IPS-18c (cell line): ENCODE data around the gene RPL3.
"Not testable (repeated sequence)": the region's sequence is repeated elsewhere in the genome, so short reads cannot be mapped to it uniquely, and the experiment has no call there.

Source experiments
- H3K4me3 ChIP-seq: 2 replicates; pipeline ENCODE4 v1.7.0; 2013; ENCODE audit warnings: low read depth, mild to moderate bottlenecking, low read length, moderate library complexity; ENCODE audit not compliant: insufficient read depth
- H3K9me3 ChIP-seq: one replicate; pipeline ENCODE4 v1.6.1; 2013; ENCODE audit warnings: mild to moderate bottlenecking, low read length, moderate library complexity; ENCODE audit not compliant: control insufficient read depth, insufficient read depth

RPL3 gene

DNA sequence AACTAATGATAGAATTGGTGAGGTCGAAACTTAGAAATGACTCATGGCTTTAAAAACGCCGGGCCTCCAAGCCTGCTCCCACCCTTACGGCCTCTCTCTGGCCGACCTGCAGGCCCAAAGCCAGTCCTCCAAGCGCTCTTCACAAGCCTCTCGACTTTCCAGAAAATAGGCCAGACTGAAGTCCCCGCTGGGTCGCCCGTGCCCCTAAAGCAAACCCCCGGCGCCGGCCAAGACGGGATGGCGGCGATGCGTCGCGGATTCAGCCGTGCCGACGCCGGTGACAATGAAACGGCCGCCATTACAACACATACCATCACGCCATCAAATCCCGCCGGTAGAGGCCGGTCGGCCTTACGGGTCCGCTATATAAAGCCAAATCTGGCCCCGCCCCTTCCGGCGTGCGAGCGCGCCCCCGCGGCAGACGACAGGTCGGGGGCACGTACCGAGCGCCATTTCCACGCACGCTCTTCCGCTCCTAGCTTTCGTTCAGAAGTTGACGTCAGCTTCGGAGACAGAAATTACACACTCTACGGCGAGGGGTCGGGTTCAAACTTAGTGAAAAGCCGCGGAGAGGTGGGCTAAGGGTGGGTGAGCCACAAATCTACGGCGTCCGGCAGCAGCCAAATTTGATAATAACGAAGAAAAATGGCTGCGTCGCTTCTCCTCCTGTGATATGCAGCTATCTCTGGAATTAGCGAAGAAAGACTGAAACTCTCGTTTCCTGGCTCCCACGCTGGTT, at the start of gene RPL3:
Gene RPL3 (minus strand): TSS at position 340 of the 739 bp plus-strand sequence. CDS start 26 bp downstream, at position 314.
- Histone ChIP-seq H3K4me3 (peak within 1 kb of the TSS; percentile 91), H3K9me3 (no peaks in the 10 kb centered on the region)

DNA sequence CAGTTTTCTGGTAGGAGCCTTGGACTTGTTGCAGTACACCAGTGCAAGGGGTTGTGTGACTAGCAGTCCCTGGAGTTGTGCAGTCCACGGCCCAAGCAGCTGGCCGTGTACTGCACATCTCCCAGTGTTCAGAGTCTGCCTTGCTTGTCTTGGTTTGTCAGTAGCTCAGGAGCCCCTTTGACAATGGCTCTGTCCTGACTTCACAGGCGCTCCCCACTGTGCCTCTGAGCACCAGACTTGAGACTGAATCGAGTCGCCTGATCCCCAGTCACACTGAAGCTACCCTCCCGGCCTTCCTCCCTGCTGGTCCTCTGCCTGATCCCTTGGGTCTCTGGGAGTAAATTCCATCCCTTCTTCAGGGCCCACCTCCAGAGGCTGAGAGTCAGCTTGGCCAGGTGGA, 49.8 kb upstream of the RPL3 start:
- no peak overlapping the region for H3K4me3 ChIP-seq
- no peaks in the 10 kb centered on the region for H3K9me3 ChIP-seq

DNA sequence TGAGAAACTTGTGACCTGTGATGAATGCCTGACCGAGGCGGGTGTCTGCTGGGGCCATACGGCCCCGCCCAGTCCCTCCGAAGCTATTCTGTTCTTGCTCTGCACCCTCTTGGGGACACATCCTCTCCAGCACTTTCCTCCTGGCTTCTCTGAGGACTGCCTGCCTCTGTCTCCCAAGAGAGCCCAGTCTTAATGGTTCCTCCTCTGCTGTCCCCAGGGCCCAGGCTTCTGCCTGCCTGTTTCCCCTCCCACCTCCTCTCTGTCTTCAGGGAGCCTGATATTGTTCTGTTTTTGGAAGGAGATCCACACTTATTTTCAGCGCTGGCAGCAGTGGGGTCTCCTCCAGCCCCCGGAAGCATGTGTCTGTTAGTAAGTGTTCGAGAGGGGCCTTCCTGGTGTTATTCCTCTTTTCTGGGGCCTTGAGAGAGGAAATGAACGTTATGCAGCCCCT, 49.1 kb upstream of the RPL3 start:
- H3K9me3 ChIP-seq, result no peaks in the 10 kb centered on the region
- H3K4me3 ChIP-seq, result no peak overlapping the region

DNA sequence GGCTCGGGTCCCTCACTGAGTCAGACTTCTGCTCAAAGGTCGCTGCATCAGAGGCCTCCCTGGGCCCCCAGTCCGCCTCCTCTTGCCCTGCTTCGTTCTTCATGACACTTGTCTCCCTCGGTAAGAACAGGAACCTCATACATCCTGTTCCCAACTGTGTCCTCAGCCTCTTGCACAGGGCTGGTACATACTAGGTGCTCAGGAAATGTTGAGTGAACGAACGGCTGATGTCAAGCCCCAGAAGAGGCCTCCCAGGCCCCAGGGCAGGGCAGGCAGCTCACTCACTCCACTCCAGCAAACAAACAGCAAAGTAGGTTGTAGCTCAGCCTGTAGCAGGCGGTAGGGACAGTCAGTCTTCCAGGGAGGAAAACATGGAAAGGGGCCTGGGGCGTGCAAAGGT, 47.6 kb upstream of the RPL3 start:
- no peaks in the 10 kb centered on the region for H3K9me3 ChIP-seq
- H3K4me3 ChIP-seq, result no peak overlapping the region

DNA sequence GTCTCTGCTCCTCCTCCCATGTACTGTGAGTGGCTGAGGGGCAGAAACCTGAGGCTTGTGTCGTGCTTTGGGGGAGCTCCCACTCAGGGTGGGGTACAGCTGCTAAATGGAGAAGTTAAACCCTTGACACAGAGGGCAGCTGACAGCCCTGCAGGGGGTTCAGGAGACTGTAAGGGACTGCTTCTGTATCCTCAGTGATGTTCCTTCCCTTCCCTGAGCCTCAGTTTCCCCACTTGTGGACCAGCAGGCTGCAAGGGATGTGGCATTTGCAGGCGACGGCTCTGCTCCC, 46.0 kb upstream of the RPL3 start:
- no peak overlapping the region for H3K4me3 ChIP-seq
- H3K9me3 ChIP-seq, result no peaks in the 10 kb centered on the region

DNA sequence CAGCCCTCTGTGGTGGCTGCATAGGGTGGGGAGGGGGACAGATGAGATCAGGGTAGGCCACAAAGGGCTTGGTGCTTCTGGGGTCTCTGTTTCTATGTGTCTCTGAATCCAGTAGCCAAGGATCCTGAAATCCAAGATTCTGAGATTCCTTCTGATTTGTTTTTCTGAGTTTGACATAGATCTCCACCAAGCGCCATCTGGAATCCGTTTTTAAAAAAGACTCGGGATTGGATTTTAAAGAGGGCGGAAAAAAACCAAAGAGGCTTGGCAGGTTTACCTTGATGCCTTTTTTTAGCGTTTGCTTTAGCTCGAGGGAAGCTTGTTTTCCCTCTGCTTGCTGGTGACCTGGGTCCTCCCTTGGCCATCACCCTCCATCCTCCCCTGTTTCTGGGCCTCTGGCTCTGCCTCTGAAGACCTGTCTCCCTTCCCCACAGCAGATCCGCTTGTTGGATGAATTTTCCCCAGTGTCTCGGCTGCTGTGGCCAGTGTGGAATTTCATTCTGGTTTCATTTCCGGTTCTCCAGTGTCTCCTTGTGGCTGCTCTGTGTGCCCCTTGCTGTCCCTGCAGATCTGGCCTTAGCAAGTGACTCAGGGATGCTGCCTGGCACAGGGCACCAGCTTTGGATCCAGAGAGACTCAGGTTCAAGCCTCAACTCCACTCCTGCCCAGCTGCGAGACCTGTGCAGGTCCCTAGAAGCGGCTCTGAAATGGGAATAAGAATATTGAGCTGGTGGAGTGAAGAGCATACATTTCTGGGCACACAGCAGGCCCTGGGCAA, 45.5 kb upstream of the RPL3 start:
- no peaks in the 10 kb centered on the region for H3K9me3 ChIP-seq
- no peak overlapping the region for H3K4me3 ChIP-seq

DNA sequence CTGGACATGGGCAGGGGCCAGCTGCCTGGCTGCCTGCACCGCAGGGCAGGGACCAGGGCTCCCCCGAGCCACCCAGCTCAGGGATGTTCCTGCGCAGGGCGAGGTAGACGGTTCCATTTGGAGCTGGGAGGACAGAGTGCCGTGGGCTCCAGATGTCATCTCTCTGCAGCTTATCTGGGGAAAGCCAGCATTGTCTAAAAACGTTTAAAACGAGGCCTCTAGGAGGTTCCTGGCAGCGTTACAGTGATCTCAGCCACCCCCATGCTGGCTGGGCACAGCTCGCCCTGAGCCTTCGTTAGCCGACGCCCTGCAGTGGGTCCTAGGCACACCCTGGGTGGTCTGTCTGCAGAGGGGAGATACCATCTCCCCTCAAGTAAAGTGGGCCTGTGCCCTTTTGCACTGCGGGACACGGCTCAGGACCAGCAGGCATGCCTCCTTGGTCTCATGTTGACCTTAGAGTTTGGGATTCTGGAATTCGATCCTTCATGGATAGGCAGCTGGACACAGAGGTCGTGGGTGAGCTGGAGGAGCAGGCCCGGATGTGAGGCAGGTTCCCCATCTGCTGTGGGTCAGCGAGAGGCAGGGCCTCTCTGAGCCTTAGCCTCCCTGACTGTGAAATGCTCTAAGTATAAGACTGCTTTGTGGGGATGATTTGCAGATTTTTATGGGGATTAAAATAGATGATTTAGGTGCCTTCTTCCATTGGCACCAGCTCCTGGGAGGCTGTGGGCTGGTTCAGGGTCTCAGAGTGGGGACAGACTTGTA, 44.5 kb upstream of the RPL3 start:
- H3K9me3 ChIP-seq, result no peaks in the 10 kb centered on the region
- H3K4me3 ChIP-seq, result no peak overlapping the region

DNA sequence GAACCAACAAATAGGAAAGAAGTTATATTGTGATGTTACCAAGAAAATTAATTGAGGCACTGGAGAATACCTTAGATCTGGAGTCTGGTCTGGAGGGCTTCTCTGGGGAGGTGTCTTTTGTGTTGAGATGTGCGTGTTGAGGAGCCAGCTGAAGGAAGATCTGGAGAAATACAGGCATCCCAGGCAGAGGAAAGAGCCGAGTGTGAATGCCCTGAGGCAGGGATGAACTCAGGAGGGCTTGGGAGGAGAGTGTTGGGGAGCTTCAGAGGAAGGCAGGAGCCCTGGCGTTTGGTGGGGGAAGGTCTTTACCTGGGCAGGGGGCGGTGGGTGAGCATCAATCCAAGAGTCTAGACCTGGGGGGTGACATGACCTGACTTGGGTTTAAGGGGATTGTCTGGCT, 43.5 kb upstream of the RPL3 start:
- Histone ChIP-seq H3K9me3 (peaks cover 2% of the 10 kb centered on the region), H3K4me3 (no peak overlapping the region)

DNA sequence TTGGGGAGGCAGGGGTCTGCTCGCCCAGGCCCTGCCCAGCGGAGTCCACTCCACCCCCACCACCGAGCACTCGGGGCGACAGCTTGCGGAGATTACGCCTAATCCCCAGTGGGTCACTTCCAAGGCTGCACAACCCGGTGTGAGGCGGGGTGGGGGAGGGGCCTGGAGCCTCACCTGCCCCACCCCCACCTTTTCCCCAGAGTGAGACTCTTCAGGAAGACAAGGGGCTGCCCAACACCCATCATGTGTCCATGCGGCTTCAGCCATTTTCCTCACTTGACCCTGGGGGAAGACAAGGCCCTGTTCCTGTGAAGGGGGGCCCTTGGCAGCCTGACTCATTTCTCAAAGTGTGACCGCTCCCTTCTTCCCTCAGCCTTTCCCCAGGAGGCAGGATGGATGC, 42.8 kb upstream of the RPL3 start:
- Histone ChIP-seq H3K4me3 (no peak overlapping the region), H3K9me3 (peaks cover 2% of the 10 kb centered on the region)

DNA sequence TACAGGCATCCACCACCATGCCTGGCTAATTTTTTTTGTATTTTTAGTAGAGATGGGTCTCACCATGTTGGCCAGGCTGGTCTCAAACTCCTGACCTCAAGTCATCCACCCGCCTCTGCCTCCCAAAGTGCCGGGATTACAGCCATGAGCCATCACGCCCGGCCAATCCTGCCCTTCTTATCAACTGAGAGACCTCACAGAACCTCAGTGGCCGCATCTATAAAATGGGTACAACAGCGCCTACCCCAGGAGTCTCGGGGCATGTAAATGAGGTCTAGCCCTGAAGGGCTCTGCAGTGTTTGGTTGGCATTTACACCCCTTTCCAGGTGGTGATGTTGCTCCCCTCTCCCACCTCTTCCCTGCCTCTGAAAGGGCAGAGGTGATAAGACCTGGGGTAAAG, 42.1 kb upstream of the RPL3 start:
- Histone ChIP-seq H3K9me3 (peaks cover 2% of the 10 kb centered on the region), H3K4me3 (no peak overlapping the region)

DNA sequence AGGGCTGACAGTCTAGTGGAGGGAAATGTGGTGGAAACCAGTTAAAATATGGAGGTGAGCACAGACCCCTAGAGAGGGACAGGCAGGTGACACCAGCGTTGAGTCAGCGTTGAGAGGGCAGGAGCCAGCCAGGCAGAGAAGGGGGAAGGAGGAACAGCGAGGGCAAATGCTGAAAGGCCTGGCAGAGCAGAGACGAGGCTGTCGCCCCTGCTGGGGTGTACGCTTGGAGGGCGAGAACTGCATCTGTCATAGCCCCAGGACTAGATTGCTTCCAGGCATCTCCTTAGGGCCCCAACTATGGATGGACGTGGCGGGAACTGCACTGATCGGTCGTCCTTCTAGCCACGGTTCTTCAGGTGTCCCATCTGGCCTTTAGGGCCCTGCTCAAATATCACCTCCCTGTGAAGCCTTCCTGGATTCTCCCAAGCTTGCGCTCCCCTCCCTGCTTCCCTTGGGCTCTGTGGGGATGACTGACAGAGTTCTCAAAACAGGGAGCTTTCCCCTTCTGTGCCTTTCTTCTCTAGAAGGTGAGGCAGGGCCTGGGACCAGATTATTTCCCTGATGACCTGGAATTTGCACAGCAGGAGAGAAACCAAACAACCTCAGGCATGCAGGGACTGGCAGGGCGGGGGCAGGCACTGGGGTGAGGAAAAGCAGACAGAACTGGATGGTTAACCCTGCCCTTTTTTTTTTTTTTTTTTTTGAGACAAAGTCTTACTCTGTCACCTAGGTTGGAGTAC, 41.4 kb upstream of the RPL3 start:
- Histone ChIP-seq H3K4me3 (no peak overlapping the region), H3K9me3 (peaks cover 2% of the 10 kb centered on the region)

DNA sequence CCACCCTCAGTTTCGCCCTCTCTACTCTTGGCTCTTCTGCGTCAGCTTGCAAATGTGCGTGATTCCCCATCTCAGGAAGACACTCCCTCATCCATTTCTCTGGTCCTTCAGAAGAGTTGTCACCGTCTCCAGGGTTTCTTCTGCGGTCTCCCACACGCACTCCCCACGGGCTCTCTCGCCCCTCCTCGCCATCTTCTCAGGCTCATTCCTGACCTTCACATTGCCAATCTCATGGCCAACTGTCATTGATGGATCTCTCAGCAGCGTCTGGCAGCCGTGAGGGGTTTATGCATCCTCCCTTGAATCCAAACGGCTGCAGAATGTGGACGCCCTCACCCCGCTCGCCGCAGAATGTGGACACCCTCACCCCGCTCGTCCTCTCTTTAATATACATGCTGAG, 40.8 kb upstream of the RPL3 start:
- Histone ChIP-seq H3K9me3 (peaks cover 2% of the 10 kb centered on the region), H3K4me3 (no peak overlapping the region)

DNA sequence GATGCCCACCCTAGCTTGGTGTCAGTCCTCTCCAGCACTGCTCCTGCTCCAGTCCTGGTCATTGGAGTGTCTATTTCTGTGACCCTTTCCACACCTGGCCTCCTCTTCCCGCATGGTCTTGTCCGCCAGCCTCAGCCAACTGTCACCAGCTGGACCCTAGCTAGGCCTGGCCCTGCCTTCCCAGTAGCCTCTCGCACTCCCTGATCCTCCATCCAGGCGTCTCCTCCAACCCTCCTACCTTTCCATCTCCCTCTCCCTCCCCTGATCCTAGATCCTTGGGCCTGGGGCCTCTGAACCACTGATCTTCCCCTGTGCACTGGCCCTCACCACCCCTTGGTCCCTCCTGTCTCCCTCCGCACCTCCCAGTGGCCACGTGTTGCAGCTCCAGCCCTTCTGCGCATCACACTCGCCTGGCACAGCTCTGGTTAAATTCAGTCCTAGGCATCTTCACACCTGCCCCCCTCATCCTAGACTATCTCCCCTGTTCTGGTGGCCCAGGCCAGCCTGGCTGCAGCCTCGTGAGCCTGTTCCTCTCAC, 40.3 kb upstream of the RPL3 start:
- Histone ChIP-seq H3K9me3 (peaks cover 2% of the 10 kb centered on the region), H3K4me3 (no peak overlapping the region)

DNA sequence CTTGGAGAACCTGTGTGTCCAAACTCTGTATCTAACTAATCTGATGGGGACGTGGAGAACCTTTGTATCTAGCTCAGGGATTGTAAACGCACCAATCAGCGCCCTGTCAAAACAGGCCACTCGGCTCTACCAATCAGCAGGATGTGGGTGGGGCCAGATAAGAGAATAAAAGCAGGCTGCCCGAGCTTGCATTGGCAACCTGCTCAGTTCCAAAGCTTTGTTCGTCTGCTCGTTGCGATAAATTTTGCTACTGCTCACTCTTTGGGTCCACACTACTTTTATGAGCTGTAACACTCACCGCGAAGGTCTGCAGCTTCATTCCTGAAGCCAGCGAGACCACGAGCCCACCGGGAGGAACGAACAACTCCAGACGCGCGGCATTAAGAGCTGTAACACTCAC, 38.8 kb upstream of the RPL3 start:
- H3K9me3 ChIP-seq, H3K4me3 ChIP-seq: not testable (repeated sequence)

DNA sequence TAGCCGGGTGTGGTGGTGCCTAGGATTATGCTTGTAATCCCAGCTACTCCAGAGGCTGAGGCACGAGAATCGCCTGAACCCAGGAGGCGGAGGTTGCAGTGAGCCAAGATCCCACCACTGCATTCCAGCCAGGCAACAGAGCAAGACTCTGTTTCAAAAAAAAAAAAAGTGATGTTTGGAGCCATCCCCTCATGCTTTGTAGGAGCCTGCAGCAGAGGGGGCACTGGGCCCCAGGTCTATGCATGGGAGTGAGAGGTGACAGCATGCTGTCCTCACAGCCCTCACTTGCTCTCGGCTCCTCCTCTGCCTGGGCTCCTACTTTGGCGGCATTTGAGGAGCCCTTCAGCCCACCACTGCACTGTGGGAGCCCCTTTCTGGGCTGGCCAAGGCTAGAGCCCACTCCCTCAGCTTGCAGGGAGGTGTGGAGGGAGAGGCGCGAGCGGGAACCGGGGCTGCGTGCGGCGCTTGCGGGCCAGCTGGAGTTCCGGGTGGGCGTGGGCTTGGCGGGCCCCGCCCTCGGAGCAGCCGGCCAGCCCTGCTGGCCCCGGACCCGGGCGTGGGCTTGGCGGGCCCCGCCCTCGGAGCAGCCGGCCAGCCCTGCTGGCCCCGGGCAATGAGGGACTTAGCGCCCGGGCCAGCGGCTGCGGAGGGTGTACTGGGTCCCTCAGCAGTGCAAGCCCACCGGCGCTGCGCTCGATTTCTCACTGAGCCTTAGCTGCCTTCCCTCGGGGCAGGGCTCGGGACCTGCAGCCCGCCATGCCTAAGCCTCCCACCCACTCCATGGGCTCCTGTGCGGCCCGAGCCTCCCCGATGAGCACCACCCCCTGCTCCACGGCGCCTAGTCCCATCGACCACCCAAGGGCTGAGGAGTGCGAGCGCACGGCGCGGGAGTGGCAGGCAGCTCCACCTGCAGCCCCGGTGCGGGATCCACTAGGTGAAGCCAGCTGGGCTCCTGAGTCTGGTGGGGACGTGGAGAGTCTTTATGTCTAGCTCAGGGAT, 38.0 kb upstream of the RPL3 start:
- not testable (repeated sequence) for H3K9me3 ChIP-seq, H3K4me3 ChIP-seq

DNA sequence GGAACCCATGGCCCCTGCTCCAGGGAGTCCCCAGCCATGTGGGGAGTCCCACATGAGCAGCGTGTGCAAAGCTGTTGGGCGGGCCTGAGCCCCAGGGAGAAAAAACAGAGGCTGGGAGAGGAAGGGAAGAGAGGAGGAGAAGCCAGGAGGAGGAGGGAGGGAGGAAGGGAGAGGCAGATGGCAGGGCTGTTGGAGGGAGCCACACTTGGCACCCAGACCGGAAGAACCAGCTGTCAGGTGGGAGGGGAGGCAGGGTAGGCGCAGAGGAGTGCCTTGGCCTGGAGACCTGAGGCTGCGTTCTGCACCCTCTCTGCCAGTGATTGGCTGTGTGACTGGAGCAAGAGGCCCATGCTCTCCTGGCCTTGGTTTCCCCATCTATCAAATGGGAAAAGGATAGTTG, 37.0 kb upstream of the RPL3 start:
- Histone ChIP-seq H3K4me3 (no peak overlapping the region), H3K9me3 (peaks cover 2% of the 10 kb centered on the region)
